HepG2 (cell line): ENCODE measurements around the gene NOS1AP. TPM values are rescaled to one million over a fixed set of nuclear protein-coding genes. Genes with fewer than 3 reads are reported as not detected.

ENCODE experiments used
- BCL6 ChIP-seq: IDR thresholded peaks from 2 replicates; pipeline ENCODE4 v1.6.1; 2016; ENCODE audit warnings: missing genetic modification reagents, missing compliant biosample characterization
- CCDC6 ChIP-seq: sonication (generic); formaldehyde crosslinking; IDR thresholded peaks from 2 replicates; pipeline ENCODE4 v1.8.1; 2022; ENCODE audit warnings: mild to moderate bottlenecking, missing genetic modification reagents, moderate library complexity
- CERS6 ChIP-seq: sonication (generic); formaldehyde crosslinking; IDR thresholded peaks from 2 replicates; pipeline ENCODE4 v1.5.0; 2020; ENCODE audit warnings: missing genetic modification reagents
- GATAD1 ChIP-seq: IDR thresholded peaks from 2 replicates; pipeline ENCODE4 v1.6.1; 2016; ENCODE audit warnings: missing genetic modification reagents, missing compliant biosample characterization
- MED1 ChIP-seq: sonication (generic); formaldehyde crosslinking; IDR thresholded peaks from 2 replicates; pipeline ENCODE4 v1.4.0; 2020; ENCODE audit warnings: missing genetic modification reagents
- PRDM4 ChIP-seq: sonication (generic); formaldehyde crosslinking; IDR thresholded peaks from 2 replicates; pipeline ENCODE4 v1.9.0; 2021; ENCODE audit warnings: missing genetic modification reagents, borderline replicate concordance
- RBM39 ChIP-seq: fragments of 200-400 bp; formaldehyde crosslinking; IDR thresholded peaks from one replicate; pipeline ENCODE4 v1.6.1; 2018; ENCODE audit warnings: antibody characterized with exemption, mild to moderate bottlenecking, low read depth, low read length; ENCODE audit not compliant: poor library complexity, severe bottlenecking
- SOX13 ChIP-seq, 3 experiments: fragments of 450-650 bp in 1 of 3; sonication (generic) in 1 of 3; formaldehyde crosslinking in 1 of 3; IDR thresholded peaks in 2 of 3; conservative IDR thresholded peaks in 1 of 3; 2 replicates each; pipeline versions ENCODE4 v1.5.0 to v1.6.1; 2016 to 2020; ENCODE audit warnings: antibody characterized with exemption in 1 of 3, mild to moderate bottlenecking in 1 of 3, missing compliant biosample characterization in 1 of 3, missing genetic modification reagents in 1 of 3, moderate library complexity in 1 of 3
- SRSF4 ChIP-seq: fragments of 200-400 bp; formaldehyde crosslinking; IDR thresholded peaks from one replicate; pipeline ENCODE4 v1.6.1; 2018; ENCODE audit warnings: mild to moderate bottlenecking, low read depth, low read length, moderate library complexity; ENCODE audit not compliant: poor library complexity, severe bottlenecking
- ZBTB26 ChIP-seq: IDR thresholded peaks from 2 replicates; pipeline ENCODE4 v1.6.1; 2016; ENCODE audit warnings: missing compliant biosample characterization, missing genetic modification reagents, borderline replicate concordance
- ZBTB3 ChIP-seq: sonication (generic); formaldehyde crosslinking; IDR thresholded peaks from 2 replicates; pipeline ENCODE4 v1.4.0; 2020; ENCODE audit warnings: low read depth, mild to moderate bottlenecking, moderate library complexity, missing genetic modification reagents, borderline replicate concordance
- ZFP62 ChIP-seq: sonication (generic); formaldehyde crosslinking; IDR thresholded peaks from 2 replicates; pipeline ENCODE4 v1.4.0; 2020; ENCODE audit warnings: missing genetic modification reagents
- ZHX1 ChIP-seq: sonication (generic); formaldehyde crosslinking; IDR thresholded peaks from 2 replicates; pipeline ENCODE4 v1.8.1; 2022; ENCODE audit warnings: low read depth, mild to moderate bottlenecking, missing genetic modification reagents
- ZNF513 ChIP-seq: sonication (generic); formaldehyde crosslinking; conservative IDR thresholded peaks from 2 replicates; pipeline ENCODE4 v1.5.0; 2020; ENCODE audit warnings: missing genetic modification reagents
- ZNF616 ChIP-seq: sonication (generic); formaldehyde crosslinking; IDR thresholded peaks from 2 replicates; pipeline ENCODE4 v1.5.0; 2020; ENCODE audit warnings: low read depth, mild to moderate bottlenecking, missing genetic modification reagents
- ZNF850 ChIP-seq: sonication (generic); formaldehyde crosslinking; conservative IDR thresholded peaks from 2 replicates; pipeline ENCODE4 v1.9.0; 2021; ENCODE audit warnings: mild to moderate bottlenecking, missing genetic modification reagents
- polyA plus RNA-seq, 8 experiments: library from polyadenylated mRNA; depleted of rRNA in 3 of 8; stranded (reverse) in 7 of 8; unstranded in 1 of 8; fragments of >200 nt; fragmentation: Illumina TruSeq in 4 of 8; extraction: Trizol in 4 of 8; gene quantifications; 2 replicates each; pipeline versions ENCODE4 v1.2.1 to v1.2.3, GENCODE V29; 2011 to 2016; ENCODE audit warnings: low read depth in 4 of 8, missing spikeins in 1 of 8, mixed read lengths in 1 of 8; ENCODE audit not compliant: insufficient read depth in 1 of 8
- total RNA-seq, 5 experiments: library from RNA; depleted of rRNA; stranded (reverse); fragments of >200 nt; fragmentation: Illumina TruSeq; extraction: Trizol; gene quantifications; 2 replicates each; pipeline ENCODE4 v1.2.3, GENCODE V29; 2016; ENCODE audit warnings: low read depth in 1 of 5
- TF ChIP-seq, protein P1 (sequence below): sonication (generic); formaldehyde crosslinking; IDR thresholded peaks from 2 replicates; pipeline ENCODE4 v1.5.1; 2020; ENCODE audit warnings: mild to moderate bottlenecking, missing genetic modification reagents, borderline replicate concordance

Gene NOS1AP
- total and polyA plus RNA-seq, 2 of the 13 experiments (the other 11 are each of a cell fraction or from before 2014, with no cell fraction given): 2.0 to 3.3 TPM

DNA sequence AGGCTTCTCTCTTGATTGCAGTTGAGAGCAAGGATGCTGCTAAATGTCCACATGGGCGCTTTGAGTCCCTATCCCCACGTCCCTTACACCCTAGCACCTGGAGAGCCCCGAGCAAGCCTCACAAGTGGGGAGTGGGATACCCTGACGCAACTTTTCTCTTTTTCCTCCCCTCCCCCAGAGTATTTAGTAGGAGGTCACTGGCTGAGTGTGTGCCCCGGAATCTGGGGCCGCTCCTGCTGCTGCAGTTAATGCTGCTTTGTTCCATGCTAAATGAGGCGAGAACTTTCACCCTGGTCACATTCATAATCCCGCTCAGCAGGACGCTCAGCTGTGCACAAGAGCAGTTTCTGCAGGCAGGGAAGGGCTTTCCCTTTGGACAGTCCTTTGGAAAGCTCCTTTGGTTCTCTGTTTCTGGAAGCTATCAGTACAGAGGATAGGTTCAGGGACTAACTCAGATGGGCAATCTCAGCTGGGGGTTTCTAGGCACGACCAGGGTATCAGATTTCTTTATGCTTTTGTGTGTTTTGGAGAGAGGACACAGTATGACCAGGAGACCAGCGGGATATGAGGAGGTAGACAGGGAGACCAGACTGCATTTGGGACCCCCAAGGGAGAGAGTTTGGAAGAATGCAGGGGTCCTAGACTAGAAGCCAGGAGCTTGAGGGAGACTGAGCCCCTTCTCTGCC, 75.9 kb downstream of the NOS1AP start (continued):
- TF ChIP-seq CERS6 (CRISPR knock-in tag) (no peak), ZNF850 (CRISPR knock-in tag) (no peak), SRSF4 (no peak), SOX13 (IDR thresholded peaks at IDR 0.05) (no peak), SOX13 (CRISPR knock-in tag; conservative IDR thresholded peaks at IDR 0.05 in 1 of 2, IDR thresholded peaks at IDR 0.05 in 1 of 2) (peak in 1 of 2 experiments; percentile 59; a peak in 2 of 4 replicates), CCDC6 (no peak), MED1 (CRISPR knock-in tag) (no peak), ZNF513 (CRISPR knock-in tag) (no peak), PRDM4 (CRISPR knock-in tag) (no peak), ZFP62 (CRISPR knock-in tag) (no peak), ZNF616 (CRISPR knock-in tag) (no peak), ZBTB26 (CRISPR knock-in tag) (no peak), GATAD1 (no peak), ZHX1 (CRISPR knock-in tag) (no peak), RBM39 (no peak), ZBTB3 (CRISPR knock-in tag) (no peak), BCL6 (peak; percentile 54)
- TF ChIP-seq, protein P1, sequence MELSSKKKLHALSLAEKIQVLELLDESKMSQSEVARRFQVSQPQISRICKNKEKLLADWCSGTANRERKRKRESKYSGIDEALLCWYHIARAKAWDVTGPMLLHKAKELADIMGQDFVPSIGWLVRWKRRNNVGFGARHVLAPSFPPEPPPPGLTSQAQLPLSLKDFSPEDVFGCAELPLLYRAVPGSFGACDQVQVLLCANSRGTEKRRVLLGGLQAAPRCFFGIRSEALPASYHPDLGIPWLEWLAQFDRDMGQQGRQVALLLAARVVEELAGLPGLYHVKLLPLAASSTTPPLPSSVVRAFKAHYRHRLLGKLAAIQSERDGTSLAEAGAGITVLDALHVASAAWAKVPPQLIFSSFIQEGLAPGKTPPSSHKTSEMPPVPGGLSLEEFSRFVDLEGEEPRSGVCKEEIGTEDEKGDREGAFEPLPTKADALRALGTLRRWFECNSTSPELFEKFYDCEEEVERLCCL (CRISPR knock-in tag): no peak
